Skeletal muscle tissue (tissue), 5 donors: Measurements from ENCODE around the gene DBET. TPM values are rescaled to one million over a fixed set of nuclear protein-coding genes. Genes with fewer than 3 reads are reported as not detected.
"Not testable (repeated sequence)": the region's sequence is repeated elsewhere in the genome, so short reads cannot be mapped to it uniquely, and the experiment has no call there.

ENCODE experiments used
- H3K27ac ChIP-seq: one replicate; pipeline ENCODE4 v1.7.0; 2013; ENCODE audit warnings: mild to moderate bottlenecking, low read depth, low read length, inconsistent platforms
- H3K27me3 ChIP-seq, 3 donors: one replicate each; pipeline ENCODE4 v1.7.0; 2013; ENCODE audit warnings: low read length in 3 of 3; ENCODE audit not compliant: control insufficient read depth in 3 of 3, insufficient read depth in 3 of 3
- H3K36me3 ChIP-seq, 3 donors: one replicate each; pipeline ENCODE4 v1.7.0; 2013; ENCODE audit warnings: low read length in 3 of 3; ENCODE audit not compliant: control insufficient read depth in 3 of 3, insufficient read depth in 3 of 3
- H3K4me1 ChIP-seq, 3 donors: one replicate each; pipeline ENCODE4 v1.7.0; 2013; ENCODE audit warnings: low read length in 3 of 3, mild to moderate bottlenecking in 3 of 3; ENCODE audit not compliant: control insufficient read depth in 3 of 3, insufficient read depth in 3 of 3
- H3K4me3 ChIP-seq, 3 donors: one replicate each; pipeline ENCODE4 v1.7.0; 2013; ENCODE audit warnings: low read length in 3 of 3
- H3K9ac ChIP-seq, 3 donors: one replicate each; pipeline ENCODE4 v1.7.0; 2013; ENCODE audit warnings: low read length in 3 of 3, mild to moderate bottlenecking in 3 of 3, moderate library complexity in 2 of 3, low read depth in 1 of 3
- H3K9me3 ChIP-seq, 3 donors: one replicate each; pipeline ENCODE4 v1.7.0; 2013; ENCODE audit warnings: low read length in 3 of 3; ENCODE audit not compliant: control insufficient read depth in 3 of 3
- small RNA-seq: library from RNA; depleted of rRNA; stranded (forward); fragments of <200 nt; gene quantifications from one replicate; pipeline ENCODE3, GENCODE V24; 2014
- total RNA-seq: library from RNA; depleted of rRNA; stranded (reverse); fragments of >200 nt; gene quantifications from one replicate; pipeline ENCODE4 v1.2.3, GENCODE V29; 2014
- donor health status: Osteomylitis.

Gene DBET
- total RNA-seq, 1 donor from 2014 or later, result not detected

- H3K36me3 ChIP-seq, H3K9ac ChIP-seq, H3K4me1 ChIP-seq, H3K4me3 ChIP-seq, H3K27ac ChIP-seq, H3K9me3 ChIP-seq, H3K27me3 ChIP-seq: not testable (repeated sequence)
These were observed 43.6 kb downstream of the DBET start for GRCh38 chr4:190107766-190108485.

DNA sequence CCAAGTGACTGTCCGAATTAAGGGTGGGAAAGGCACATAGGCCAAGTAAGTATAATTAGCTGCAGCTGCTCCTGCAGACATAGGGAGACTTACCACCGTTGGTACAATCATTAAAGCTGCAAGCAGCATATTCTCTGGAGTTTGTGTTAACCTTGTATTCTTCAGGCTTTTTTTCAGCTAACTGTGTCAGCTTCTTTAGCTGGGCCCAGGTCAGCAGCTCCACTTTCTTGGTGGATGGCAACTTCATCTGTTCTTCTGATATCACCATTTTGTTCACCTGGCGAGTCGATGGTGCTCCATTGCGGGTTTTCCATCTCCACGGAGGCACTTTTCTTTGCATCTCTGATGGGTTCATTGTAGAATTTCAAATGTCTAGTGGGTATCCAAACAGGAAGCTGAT is 44.5 kb downstream of the DBET start:
- H3K4me3 ChIP-seq, result not testable (repeated sequence)

DNA sequence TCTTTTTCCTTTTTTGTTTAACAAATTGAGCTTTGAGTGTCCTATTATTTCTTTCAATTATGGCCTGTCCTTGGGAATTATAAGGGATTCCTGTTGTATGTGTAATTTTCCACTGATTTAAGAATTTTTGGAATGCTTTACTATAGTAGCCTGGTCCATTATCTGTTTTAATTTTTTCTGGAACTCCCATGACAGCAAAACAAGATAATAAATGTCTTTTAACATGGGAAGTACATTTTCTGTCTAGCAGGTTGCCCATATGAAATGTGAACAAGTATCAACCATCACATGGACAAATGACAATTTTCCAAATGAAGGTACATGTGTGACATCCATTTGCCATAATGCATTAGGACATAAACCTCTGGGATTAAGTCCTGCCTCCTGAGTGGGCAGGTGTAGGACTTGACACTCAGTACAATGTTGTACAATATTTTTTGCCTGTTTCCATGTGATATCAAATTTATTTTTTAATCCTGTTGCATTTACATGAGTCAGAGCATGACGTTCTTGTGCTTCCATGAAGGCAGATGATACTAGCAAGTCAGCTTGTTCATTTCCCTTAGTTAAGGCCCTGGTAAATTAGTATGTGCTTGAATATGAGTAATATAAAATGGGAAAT is 45.2 kb downstream of the DBET start:
- not testable (repeated sequence) for H3K36me3 ChIP-seq, H3K4me1 ChIP-seq, H3K4me3 ChIP-seq, H3K9ac ChIP-seq, H3K27me3 ChIP-seq, H3K27ac ChIP-seq, H3K9me3 ChIP-seq

More for the DNA sequence above, 44.5 kb downstream of the DBET start:
- H3K9ac ChIP-seq, H3K36me3 ChIP-seq, H3K27me3 ChIP-seq, H3K4me1 ChIP-seq, H3K27ac ChIP-seq, H3K9me3 ChIP-seq: not testable (repeated sequence)

- H3K9me3 ChIP-seq, H3K4me1 ChIP-seq, H3K9ac ChIP-seq, H3K36me3 ChIP-seq, H3K27ac ChIP-seq, H3K27me3 ChIP-seq, H3K4me3 ChIP-seq: not testable (repeated sequence)
These were observed 45.7 kb downstream of the DBET start for GRCh38 chr4:190110033-190110432.

- H3K27me3 ChIP-seq, H3K9ac ChIP-seq, H3K4me1 ChIP-seq, H3K36me3 ChIP-seq, H3K4me3 ChIP-seq, H3K27ac ChIP-seq, H3K9me3 ChIP-seq: not testable (repeated sequence)
These were observed 46.4 kb downstream of the DBET start for GRCh38 chr4:190110570-190111295.

DNA sequence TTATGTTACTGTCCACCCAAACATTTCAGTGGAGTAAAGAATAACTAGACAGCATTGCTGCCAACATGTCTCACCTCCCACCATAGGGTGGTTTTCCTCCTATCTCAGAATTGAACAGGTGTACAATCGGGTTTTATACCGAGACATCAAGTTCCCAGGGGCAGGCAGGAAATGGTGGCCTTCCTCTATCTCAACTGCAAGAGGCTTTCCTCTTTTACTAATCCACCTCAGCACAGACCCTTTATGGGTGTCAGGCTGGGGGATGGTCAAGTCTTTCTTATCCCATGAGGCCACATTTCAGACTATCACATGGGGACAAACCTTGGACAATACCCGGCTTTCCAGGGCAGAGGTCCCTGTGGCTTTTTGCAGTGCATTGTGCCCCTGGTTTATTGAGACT is 48.6 kb downstream of the DBET start:
- not testable (repeated sequence) for H3K9me3 ChIP-seq, H3K9ac ChIP-seq, H3K4me3 ChIP-seq, H3K36me3 ChIP-seq, H3K27me3 ChIP-seq, H3K4me1 ChIP-seq, H3K27ac ChIP-seq

DNA sequence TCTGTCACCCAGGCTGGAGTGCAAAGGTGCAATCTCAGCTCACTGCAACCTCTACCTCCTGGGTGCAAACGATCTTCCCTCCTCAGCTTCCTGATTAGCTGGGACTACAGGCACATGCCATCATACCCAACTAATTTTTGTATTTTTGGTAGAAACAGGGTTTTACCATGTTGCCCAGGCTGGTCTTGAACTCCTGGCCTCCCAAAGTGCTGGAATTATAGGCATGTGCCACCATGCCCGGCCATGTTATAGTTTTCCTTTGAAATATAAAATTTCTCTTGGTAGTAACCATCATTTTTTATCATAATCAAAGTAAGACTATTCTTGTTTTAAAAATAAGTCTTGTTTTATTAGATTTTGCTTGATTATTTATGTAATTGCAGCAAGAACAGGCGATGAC is 50.7 kb downstream of the DBET start:
- not testable (repeated sequence) for H3K9me3 ChIP-seq, H3K27ac ChIP-seq, H3K4me1 ChIP-seq, H3K36me3 ChIP-seq, H3K9ac ChIP-seq, H3K27me3 ChIP-seq, H3K4me3 ChIP-seq

Small RNA genes lying within 50 kb of the gene (small RNA-seq; reads per million reads assigned to genes)
- gene RNA5SP174 (0.07 reads per million), gene RNA5SP175 (not detected)

Other genes with a start within 250 kb of the DBET start
- 13.6 TPM for gene FRG1, start 123.6 kb upstream of the DBET start, total RNA-seq
- not detected for gene FRG2, start 37.2 kb upstream of the DBET start, total RNA-seq
- gene DUX4, start 109.3 kb downstream of the DBET start, total RNA-seq, result not detected